Panc1 (cell line): ENCODE measurements around the gene HOXA11. TPM values are rescaled to one million over a fixed set of nuclear protein-coding genes. Genes with fewer than 3 reads are reported as not detected.
A peak's percentile ranks its signal among the peaks of the same experiment; 100 is the strongest.

Experiments used
- ATAC-seq: fragments of 200-7000 bp; cut with Tn5 transposase; 2 replicates; pipeline ENCODE4 v1.9.1; 2020; ENCODE audit warnings: mild to moderate bottlenecking, moderate library complexity
- BruUV-seq: library from RNA; stranded (reverse); fragments of 400-500 nt; replicated peaks from 2 replicates; lab custom pipeline; 2021; lab: Mats Ljungman, UMichigan
- CTCF ChIA-PET: fragments of 300-600 bp; sonication (Branson Sonifier 250); formaldehyde crosslinking; loops from one replicate; lab custom pipeline; 2022; ENCODE audit warnings: antibody characterized with exemption; lab: Charles Lee
- POLR2A ChIA-PET: fragments of 300-600 bp; sonication (Branson Sonifier 250); formaldehyde crosslinking; loops from one replicate; lab custom pipeline; 2022; ENCODE audit warnings: antibody characterized with exemption; lab: Charles Lee
- DNase-seq: peaks from one replicate; pipeline ENCODE4 v3.0.0-alpha.2; 2010; ENCODE audit warnings: low read depth, low spot score
- H3K27ac ChIP-seq: 2 replicates; pipeline ENCODE4 v1.5.1; 2011; ENCODE audit warnings: mild to moderate bottlenecking, low read length, inconsistent platforms
- H3K27me3 ChIP-seq: fragments of 200-500 bp; sonication (Bioruptor generic); 2 replicates; pipeline ENCODE4 v1.6.0; 2014; ENCODE audit warnings: low read length, inconsistent platforms; ENCODE audit not compliant: control insufficient read depth, insufficient read depth
- H3K36me3 ChIP-seq: fragments of 200-500 bp; sonication (Bioruptor generic); 2 replicates; pipeline ENCODE4 v1.5.1; 2014; ENCODE audit warnings: inconsistent platforms, mild to moderate bottlenecking, low read length, moderate library complexity; ENCODE audit not compliant: control insufficient read depth, insufficient read depth
- H3K4me1 ChIP-seq: 2 replicates; pipeline ENCODE4 v1.5.1; 2011; ENCODE audit warnings: inconsistent platforms, mild to moderate bottlenecking, low read length, moderate library complexity; ENCODE audit not compliant: control insufficient read depth, insufficient read depth
- H3K4me3 ChIP-seq, 2 experiments: 2 replicates each; pipeline ENCODE4 v1.5.1; 2011 to 2012; ENCODE audit warnings: low read depth in 2 of 2, low read length in 2 of 2, mild to moderate bottlenecking in 2 of 2, inconsistent platforms in 1 of 2, moderate library complexity in 1 of 2
- H3K9me3 ChIP-seq: fragments of 200-500 bp; sonication (Bioruptor generic); 2 replicates; pipeline ENCODE4 v1.5.1; 2014; ENCODE audit warnings: low read depth, mild to moderate bottlenecking, inconsistent platforms, low read length, moderate library complexity; ENCODE audit not compliant: control insufficient read depth, insufficient read depth
- CTCF ChIP-seq: fragments of 450-650 bp; IDR thresholded peaks from 2 replicates; pipeline ENCODE4 v1.5.1; 2017; ENCODE audit warnings: mild to moderate bottlenecking
- POLR2AphosphoS5 ChIP-seq: IDR thresholded peaks from 2 replicates; pipeline ENCODE4 v1.6.1; 2012; ENCODE audit warnings: mild to moderate bottlenecking, low read depth, low read length, moderate library complexity
- REST ChIP-seq, 2 experiments: IDR thresholded peaks; 2 replicates each; pipeline ENCODE4 v1.6.1; 2011 to 2012; ENCODE audit warnings: low read depth in 2 of 2, control low read depth in 1 of 2, low read length in 1 of 2, mild to moderate bottlenecking in 1 of 2, moderate library complexity in 1 of 2; ENCODE audit not compliant: insufficient read depth in 1 of 2
- SIN3A ChIP-seq: IDR thresholded peaks from 2 replicates; pipeline ENCODE4 v1.6.1; 2012; ENCODE audit warnings: low read depth, mild to moderate bottlenecking, low read length, moderate library complexity, borderline replicate concordance; ENCODE audit not compliant: insufficient read depth
- TCF7L2 ChIP-seq: IDR thresholded peaks from 2 replicates; pipeline ENCODE4 v1.6.1; 2011; ENCODE audit warnings: mild to moderate bottlenecking, low read depth, low read length, inconsistent platforms
- in situ Hi-C: cut with HindIII; loops from 2 replicates; pipeline ENCODE4 v1.10.0; 2016; ENCODE audit warnings: low sequenced_read_pairs, low pct_unique_long_range_greater_than_20kb
- intact Hi-C: fragments of 100-400 bp; cut with micrococcal nuclease; formaldehyde crosslinking; loops from one replicate; pipeline ENCODE4 v1.10.0; 2022; ENCODE audit not compliant: unreplicated experiment
- total RNA-seq: library from RNA; stranded (reverse); gene quantifications from one replicate; pipeline ENCODE4 v1.2.1, GENCODE V29; 2021; ENCODE audit not compliant: unreplicated experiment

HOXA11 gene
- total RNA-seq, 1 experiment from 2014 or later = 0.57 TPM

DNA sequence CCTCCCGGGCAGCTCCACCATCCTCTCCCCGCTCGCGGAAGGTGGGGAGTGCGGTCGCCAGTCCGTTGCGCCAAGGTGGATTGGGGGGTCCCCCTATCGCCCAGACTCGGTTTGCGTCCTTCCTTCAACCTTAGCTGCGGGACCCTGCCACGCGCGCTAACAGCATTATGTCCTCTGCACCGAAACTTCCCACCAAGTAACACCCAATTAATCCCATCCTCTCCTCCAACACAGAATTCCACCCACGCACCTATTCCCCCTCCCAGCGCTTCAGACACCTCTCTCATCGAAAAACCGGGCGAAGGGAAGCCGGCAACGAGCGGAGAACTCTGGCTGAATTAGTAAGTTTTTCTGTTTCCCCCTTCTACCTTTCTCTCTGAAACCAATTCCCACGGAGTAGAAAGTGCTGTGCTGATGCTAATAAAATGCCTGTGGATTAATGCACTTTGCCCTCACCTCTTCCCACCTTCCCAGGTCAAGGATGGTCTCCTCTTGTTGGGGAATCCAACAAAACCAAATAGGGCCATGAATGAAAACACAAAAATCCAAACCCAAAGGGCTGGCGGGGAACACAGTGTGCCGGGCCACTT is 33.6 kb downstream of the HOXA11 start:
- H3K36me3 ChIP-seq = no peaks in the 10 kb centered on the region; the same call in 1 of the 2 replicates
- H3K27ac ChIP-seq = peak overlapping the region; percentile 89
- no peaks in the 10 kb centered on the region for H3K27me3 ChIP-seq
- CTCF ChIA-PET = interaction anchor here (0.7 to 3.4 kb wide), 4 partner anchors 10 to 627 kb away, joined by 3 to 24 read pairs (median 4); no protein-coding TSS in a partner anchor
- POLR2A ChIA-PET = no interaction called here
- DNase-seq = no peak
- peak overlapping the region; percentile 57 to 83 for H3K4me3 ChIP-seq
- no peaks in the 10 kb centered on the region for H3K9me3 ChIP-seq
- no TSS peak for BruUV-seq
- peaks cover 20% of the 10 kb centered on the region for H3K4me1 ChIP-seq
- TF ChIP-seq CTCF = no peak
- in situ Hi-C loops (no loop called here), intact Hi-C loops (no loop called here)
- no peak for ATAC-seq

DNA sequence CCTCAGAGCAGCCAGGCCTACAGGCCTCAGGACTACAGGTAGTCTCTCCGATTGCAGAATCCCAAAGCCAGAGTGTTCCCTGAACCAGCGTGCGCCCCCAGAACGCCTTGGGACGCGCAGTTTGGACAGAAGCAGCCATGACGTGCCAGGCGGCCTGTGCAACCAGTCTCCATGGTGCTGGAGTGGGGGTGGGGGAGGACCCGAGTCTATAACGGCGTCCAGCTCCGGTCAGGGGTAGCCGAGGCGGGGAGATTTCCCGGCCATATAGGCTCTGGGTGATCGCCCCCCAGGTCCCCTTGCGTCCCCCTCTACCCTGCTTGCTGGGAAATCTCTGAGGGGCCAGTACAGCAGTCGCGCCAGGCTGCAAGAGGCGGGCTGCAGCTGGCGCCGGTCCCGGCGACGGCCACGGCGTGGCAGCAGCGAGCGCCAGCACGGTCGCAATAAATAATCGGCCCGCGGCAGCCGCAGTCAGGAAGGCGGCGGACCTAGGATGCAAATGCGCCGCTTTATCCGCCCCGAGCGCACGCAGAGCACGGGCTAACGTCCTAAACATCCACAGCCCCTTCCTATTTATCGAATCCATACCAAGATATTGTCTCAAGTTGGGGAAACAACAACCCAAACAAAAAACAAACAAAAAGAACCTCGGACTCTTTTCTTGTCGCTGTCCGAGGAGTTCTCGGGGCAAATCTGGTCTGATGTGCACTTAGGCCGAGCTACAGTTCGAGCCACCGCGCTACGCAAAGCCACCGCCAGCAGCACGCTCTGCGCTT is 34.3 kb downstream of the HOXA11 start:
- Histone ChIP-seq H3K27me3 (no peaks in the 10 kb centered on the region), H3K27ac (peak overlapping the region; percentile 89), H3K36me3 (no peaks in the 10 kb centered on the region; the same call in 1 of the 2 replicates), H3K9me3 (no peaks in the 10 kb centered on the region), H3K4me1 (peaks cover 20% of the 10 kb centered on the region), H3K4me3 (peak overlapping the region; percentile 57 to 83)
- in situ Hi-C loops (no loop called here), intact Hi-C loops (no loop called here)
- ATAC-seq (peak; percentile 92), DNase-seq (peak; percentile 50)
- TF ChIP-seq CTCF = peak; percentile 99
- no peak for TF ChIP-seq SIN3A
- TF ChIP-seq TCF7L2 = peak; percentile 42; the same call in 1 of the 2 replicates
- TF ChIP-seq REST (IDR thresholded peaks at IDR 0.05; ENCODE audit: insufficient read depth in 1 of 2, low read depth in 2 of 2, low read length in 1 of 2) = peak; percentile 78 to 82
- peak; percentile 63; the same call in 1 of the 2 replicates for TF ChIP-seq POLR2AphosphoS5
- BruUV-seq = no TSS peak
- ChIA-PET POLR2A (no interaction called here), CTCF (interaction anchor here (0.7 to 3.4 kb wide), 5 partner anchors 10 to 626 kb away, joined by 3 to 24 read pairs (median 4); no protein-coding TSS in a partner anchor)
